B cell (primary cell): Measurements from ENCODE around the gene CCDC192. TPM values are rescaled to one million over a fixed set of nuclear protein-coding genes. Genes with fewer than 3 reads are reported as not detected.

ENCODE experiments used
- ATAC-seq: fragments of 200-7000 bp; cut with Tn5 transposase; one replicate; pipeline ENCODE4 v1.10.0; 2021; ENCODE audit warnings: low read depth, mild to moderate bottlenecking, moderate number of reproducible peaks, moderate library complexity
- CTCF ChIA-PET: fragments of 350-600 bp; sonication (Branson Sonifier 250); formaldehyde crosslinking; loops from one replicate; lab custom pipeline; 2021; ENCODE audit warnings: antibody characterized with exemption, inconsistent platforms; lab: Charles Lee
- POLR2A ChIA-PET: fragments of 350-600 bp; sonication (Branson Sonifier 250); formaldehyde crosslinking; loops from one replicate; lab custom pipeline; 2021; ENCODE audit warnings: antibody characterized with exemption; lab: Charles Lee
- DNase-seq: peaks from one replicate; pipeline ENCODE4 v3.0.0; 2013
- H2AFZ ChIP-seq: 2 replicates; pipeline ENCODE4 v1.6.1; 2012; ENCODE audit warnings: mild to moderate bottlenecking, low read depth, low read length; ENCODE audit not compliant: insufficient read depth, poor library complexity, severe bottlenecking
- H3K27ac ChIP-seq, 2 donors: 1 replicate in 1 of 2; 2 replicates in 1 of 2; pipeline ENCODE4 v1.5.1; 2012 to 2013; ENCODE audit warnings: low read length in 2 of 2, mild to moderate bottlenecking in 2 of 2, moderate library complexity in 1 of 2
- H3K27me3 ChIP-seq, 4 experiments: fragments of 200-600 bp in 1 of 4; sonication (generic) in 1 of 4; replicated peaks in 1 of 4; 1 replicate in 2 of 4; 2 replicates in 2 of 4; pipeline versions ENCODE4 v1.6.1 to v1.7.0; 2013 to 2016; ENCODE audit warnings: low read length in 3 of 4, mild to moderate bottlenecking in 2 of 4, mixed read lengths in 1 of 4, moderate library complexity in 1 of 4; ENCODE audit not compliant: insufficient read depth in 4 of 4, control insufficient read depth in 3 of 4; ENCODE audit errors: control extremely low read depth in 1 of 4
- H3K36me3 ChIP-seq, 2 experiments: replicated peaks in 1 of 2; 1 replicate in 1 of 2; 2 replicates in 1 of 2; pipeline versions ENCODE4 v1.6.1 to v1.7.1; 2013; ENCODE audit warnings: low read length in 1 of 2; ENCODE audit not compliant: insufficient read depth in 2 of 2, control insufficient read depth in 1 of 2; ENCODE audit errors: control extremely low read depth in 1 of 2, extremely low read depth in 1 of 2
- H3K4me1 ChIP-seq, 2 donors: fragments of 200-600 bp in 1 of 2; sonication (generic) in 1 of 2; 1 replicate in 1 of 2; 2 replicates in 1 of 2; pipeline versions ENCODE4 v1.5.1 to v1.6.1; 2013 to 2017; ENCODE audit warnings: low read length in 2 of 2; ENCODE audit not compliant: control insufficient read depth in 2 of 2, insufficient read depth in 2 of 2
- H3K4me2 ChIP-seq: replicated peaks from 2 replicates; pipeline ENCODE3; 2012; ENCODE audit warnings: mild to moderate bottlenecking, low read depth, low read length; ENCODE audit not compliant: poor library complexity, severe bottlenecking
- H3K4me3 ChIP-seq, 5 experiments: fragments of 200-600 bp in 1 of 5; sonication (generic) in 1 of 5; 1 replicate in 3 of 5; 2 replicates in 2 of 5; pipeline versions ENCODE4 v1.5.1 to v1.7.0; 2011 to 2016; ENCODE audit warnings: low read length in 4 of 5, mild to moderate bottlenecking in 4 of 5, low read depth in 2 of 5, control low read depth in 1 of 5, moderate library complexity in 1 of 5; ENCODE audit not compliant: insufficient read depth in 1 of 5; ENCODE audit errors: control extremely low read depth in 1 of 5, extremely low read depth in 1 of 5
- H3K79me2 ChIP-seq: fragments of 200-600 bp; sonication (generic); one replicate; pipeline ENCODE4 v1.6.0; 2016; ENCODE audit warnings: low read length; ENCODE audit not compliant: control insufficient read depth, insufficient read depth
- H3K9ac ChIP-seq: fragments of 200-600 bp; sonication (generic); 2 replicates; pipeline ENCODE4 v1.6.1; 2017; ENCODE audit warnings: mild to moderate bottlenecking, low read length, moderate library complexity
- H3K9me3 ChIP-seq, 3 donors: one replicate each; pipeline versions ENCODE4 v1.6.1 to v1.7.1; 2013; ENCODE audit warnings: low read length in 2 of 3; ENCODE audit not compliant: control insufficient read depth in 2 of 3, insufficient read depth in 1 of 3; ENCODE audit errors: control extremely low read depth in 1 of 3
- H4K20me1 ChIP-seq: 2 replicates; pipeline ENCODE4 v1.6.0; 2012; ENCODE audit warnings: mild to moderate bottlenecking, low read length; ENCODE audit not compliant: insufficient read depth, control insufficient read depth, poor library complexity, severe bottlenecking
- H3K27ac Mint-ChIP-seq: one replicate; pipeline ENCODE4 v1.8.0; 2021; ENCODE audit warnings: mixed read lengths
- H3K27me3 Mint-ChIP-seq: one replicate; pipeline ENCODE4 v1.8.0; 2021; ENCODE audit warnings: mixed read lengths
- H3K4me1 Mint-ChIP-seq: one replicate; pipeline ENCODE4 v1.8.0; 2021; ENCODE audit warnings: mixed read lengths
- H3K4me3 Mint-ChIP-seq: one replicate; pipeline ENCODE4 v1.8.0; 2021; ENCODE audit warnings: mixed read lengths
- H3K9me3 Mint-ChIP-seq: one replicate; pipeline ENCODE4 v1.8.0; 2022; ENCODE audit warnings: mixed read lengths; ENCODE audit not compliant: insufficient read depth
- EZH2 ChIP-seq: IDR thresholded peaks from 2 replicates; pipeline ENCODE4 v1.6.1; 2012; ENCODE audit warnings: borderline replicate concordance, low read depth, mild to moderate bottlenecking, moderate library complexity, low read length; ENCODE audit not compliant: insufficient read depth, poor library complexity, severe bottlenecking
- WGBS: methylation state at CpG from one replicate; pipeline ENCODE4 v1.1.5; 2013; ENCODE audit warnings: missing lambda C conversion rate; ENCODE audit not compliant: insufficient coverage; 5-methylcytosine and 5-hydroxymethylcytosine counted together
- intact Hi-C: fragments of 100-400 bp; cut with micrococcal nuclease; formaldehyde crosslinking; loops from one replicate; pipeline ENCODE4 v1.10.0; 2022
- polyA plus RNA-seq: library from polyadenylated mRNA; depleted of rRNA; stranded (reverse); fragments of >200 nt; gene quantifications from 2 replicates; pipeline ENCODE4 v1.2.3, GENCODE V29; 2012
- total RNA-seq, 2 donors: library from RNA; stranded (reverse); fragments of 120-200 nt in 1 of 2; gene quantifications; 1 replicate in 1 of 2; 2 replicates in 1 of 2; pipeline versions ENCODE4 v1.2.3 to v1.2.4, GENCODE V29; 2013 to 2022
- TF ChIP-seq, protein P1 (sequence below): fragments of 200-600 bp; IDR thresholded peaks from one replicate; pipeline ENCODE4 v1.8.0; 2022; ENCODE audit warnings: antibody characterized with exemption, mild to moderate bottlenecking

CCDC192 gene
- total and polyA plus RNA-seq, 2 donors (not counting 1 experiment from before 2014, with no cell fraction given): not detected

DNA sequence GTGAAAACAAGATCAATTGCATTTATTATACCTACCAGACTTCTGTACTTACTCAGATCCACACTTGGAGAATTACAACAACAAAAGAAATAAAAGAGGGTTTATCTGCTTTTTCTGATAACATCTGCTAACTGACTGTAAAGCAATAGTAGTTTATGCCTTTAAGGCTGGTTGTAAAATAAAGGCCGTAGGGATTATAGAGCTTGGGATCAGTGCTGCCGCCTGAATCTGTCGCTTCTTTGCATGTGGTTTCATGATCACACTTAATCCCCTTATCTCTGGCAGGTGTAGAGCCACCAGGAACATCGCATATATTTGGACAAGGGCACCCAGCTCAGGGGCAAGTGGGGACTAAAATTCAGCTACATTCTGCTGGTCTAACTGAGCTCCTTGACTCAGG is 146.7 kb downstream of the CCDC192 start:
- CTCF ChIA-PET: no interaction called here

DNA sequence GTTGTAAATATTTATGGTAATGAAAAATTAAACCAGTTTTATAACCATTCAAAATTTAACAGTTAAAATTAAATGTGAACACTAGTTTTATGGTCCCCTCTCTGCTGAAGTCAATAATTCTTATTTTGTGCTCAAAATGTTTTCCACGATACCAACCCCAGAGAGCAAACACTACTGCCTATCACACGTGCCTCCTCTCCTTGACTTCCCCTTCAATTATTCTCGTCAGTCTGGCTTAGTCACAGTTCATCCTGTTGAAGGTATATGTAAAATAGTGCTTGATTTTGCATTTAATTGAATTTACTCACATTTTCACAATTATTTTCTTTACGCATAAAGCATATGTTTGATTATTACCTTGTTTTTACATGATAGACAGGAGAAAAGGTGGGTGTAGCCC is 148.8 kb downstream of the CCDC192 start:
- ATAC-seq (no peak), DNase-seq (no peak)
- H3K27me3 ChIP-seq: no peaks in the 10 kb centered on the region
- no peaks in the 10 kb centered on the region for H3K36me3 ChIP-seq
- Mint-ChIP-seq H3K4me1 (no peaks in the 10 kb centered on the region), H3K4me3 (no peak overlapping the region), H3K27me3 (no peaks in the 10 kb centered on the region), H3K9me3 (no peaks in the 10 kb centered on the region), H3K27ac (no peak overlapping the region)
- POLR2A ChIA-PET: no interaction called here
- H3K79me2 ChIP-seq: no peaks in the 10 kb centered on the region
- no CpG with 5 or more reads among the region's 4 CpGs for WGBS
- H3K4me1 ChIP-seq: no peaks in the 10 kb centered on the region
- intact Hi-C loops: no loop called here
- H3K27ac ChIP-seq: no peak overlapping the region
- no peaks in the 10 kb centered on the region for H4K20me1 ChIP-seq
- no peak overlapping the region for H3K9ac ChIP-seq
- H3K9me3 ChIP-seq: no peaks in the 10 kb centered on the region
- CTCF ChIA-PET: no interaction called here
- H3K4me3 ChIP-seq: no peak overlapping the region
- no peak overlapping the region for H3K4me2 ChIP-seq
- no peak overlapping the region for H2AFZ ChIP-seq
- TF ChIP-seq EZH2: no peak
- TF ChIP-seq, protein P1, sequence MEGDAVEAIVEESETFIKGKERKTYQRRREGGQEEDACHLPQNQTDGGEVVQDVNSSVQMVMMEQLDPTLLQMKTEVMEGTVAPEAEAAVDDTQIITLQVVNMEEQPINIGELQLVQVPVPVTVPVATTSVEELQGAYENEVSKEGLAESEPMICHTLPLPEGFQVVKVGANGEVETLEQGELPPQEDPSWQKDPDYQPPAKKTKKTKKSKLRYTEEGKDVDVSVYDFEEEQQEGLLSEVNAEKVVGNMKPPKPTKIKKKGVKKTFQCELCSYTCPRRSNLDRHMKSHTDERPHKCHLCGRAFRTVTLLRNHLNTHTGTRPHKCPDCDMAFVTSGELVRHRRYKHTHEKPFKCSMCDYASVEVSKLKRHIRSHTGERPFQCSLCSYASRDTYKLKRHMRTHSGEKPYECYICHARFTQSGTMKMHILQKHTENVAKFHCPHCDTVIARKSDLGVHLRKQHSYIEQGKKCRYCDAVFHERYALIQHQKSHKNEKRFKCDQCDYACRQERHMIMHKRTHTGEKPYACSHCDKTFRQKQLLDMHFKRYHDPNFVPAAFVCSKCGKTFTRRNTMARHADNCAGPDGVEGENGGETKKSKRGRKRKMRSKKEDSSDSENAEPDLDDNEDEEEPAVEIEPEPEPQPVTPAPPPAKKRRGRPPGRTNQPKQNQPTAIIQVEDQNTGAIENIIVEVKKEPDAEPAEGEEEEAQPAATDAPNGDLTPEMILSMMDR: no peak

More for the DNA sequence above, 146.7 kb downstream of the CCDC192 start:
- Histone ChIP-seq H3K27me3 (no peaks in the 10 kb centered on the region), H3K36me3 (no peaks in the 10 kb centered on the region), H3K79me2 (no peaks in the 10 kb centered on the region), H3K4me2 (no peak overlapping the region), H3K4me3 (no peak overlapping the region), H3K27ac (no peak overlapping the region), H4K20me1 (no peaks in the 10 kb centered on the region), H3K9me3 (no peaks in the 10 kb centered on the region), H3K9ac (no peak overlapping the region), H3K4me1 (no peaks in the 10 kb centered on the region), H2AFZ (no peak overlapping the region)
- no peak for DNase-seq
- POLR2A ChIA-PET: no interaction called here
- intact Hi-C loops: no loop called here
- no peak for TF ChIP-seq EZH2
- TF ChIP-seq, protein P1: no peak
- Mint-ChIP-seq H3K27me3 (no peaks in the 10 kb centered on the region), H3K4me1 (no peaks in the 10 kb centered on the region), H3K27ac (no peak overlapping the region), H3K4me3 (no peak overlapping the region), H3K9me3 (no peaks in the 10 kb centered on the region)
- WGBS: 100% methylated on average over 4 of the region's 4 CpGs
- no peak for ATAC-seq
